Hair follicle dermal papilla cell (primary cell): ENCODE results near the gene ACER2. TPM values are rescaled to one million over a fixed set of nuclear protein-coding genes. Genes with fewer than 3 reads are reported as not detected.

Source experiments
- total RNA-seq: library from RNA; depleted of rRNA; stranded (reverse); fragments of >200 nt; gene quantifications from 2 replicates; pipeline ENCODE4 v1.2.3, GENCODE V29; 2012

The ACER2 gene
- total RNA-seq = 1.1 TPM in 2 replicates

DNA sequence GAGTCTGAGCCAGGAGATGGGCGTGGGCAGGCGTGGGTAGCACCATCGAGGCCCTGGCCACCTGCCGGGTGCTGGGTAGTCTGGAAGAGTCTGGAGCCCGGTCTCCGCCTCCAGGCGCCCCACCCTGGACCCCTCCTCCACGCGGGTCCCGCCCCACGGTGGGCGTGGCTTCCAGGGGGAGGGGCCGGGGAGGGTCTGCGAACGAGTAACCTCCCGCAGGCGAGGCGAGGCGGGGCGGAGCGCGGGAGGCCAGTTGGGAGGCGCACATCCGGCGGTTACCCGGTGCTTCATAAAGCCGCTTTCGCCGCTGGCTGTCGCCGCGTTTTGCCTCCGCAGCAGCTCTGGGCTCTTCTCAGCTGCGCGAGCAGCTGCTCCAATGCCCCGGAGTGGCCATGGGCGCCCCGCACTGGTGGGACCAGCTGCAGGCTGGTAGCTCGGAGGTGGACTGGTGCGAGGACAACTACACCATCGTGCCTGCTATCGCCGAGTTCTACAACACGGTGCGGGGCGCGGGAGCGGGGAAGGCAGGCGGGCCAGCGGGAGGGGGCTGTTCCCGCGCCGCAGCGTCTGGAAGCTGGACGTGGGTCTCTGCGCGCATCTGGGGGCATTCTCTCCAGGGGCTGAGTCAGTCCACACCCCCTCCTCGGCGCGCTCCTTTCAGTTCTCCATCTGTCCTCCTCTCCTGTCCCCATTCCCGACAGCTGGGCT, at the start of gene ACER2:
Gene ACER2 (plus strand): TSS at position 317 of the 708 bp plus-strand sequence. CDS start 76 bp downstream, at position 393.

Other genes starting within 250 kb of the ACER2 start
- gene DENND4C, start 178.3 kb upstream of the ACER2 start, total RNA-seq = 49.7 and 61.7 TPM in 2 replicates
- 630 and 659 TPM in 2 replicates for gene RPS6, start 28.8 kb upstream of the ACER2 start, total RNA-seq